ENCODE data around the gene ZNF813. TPM values are rescaled to one million over a fixed set of nuclear protein-coding genes. Genes with fewer than 3 reads are reported as not detected.

ZNF813 gene
- total RNA-seq, 2 experiments from 2014 or later, result 4.5 to 5.6 TPM

DNA sequence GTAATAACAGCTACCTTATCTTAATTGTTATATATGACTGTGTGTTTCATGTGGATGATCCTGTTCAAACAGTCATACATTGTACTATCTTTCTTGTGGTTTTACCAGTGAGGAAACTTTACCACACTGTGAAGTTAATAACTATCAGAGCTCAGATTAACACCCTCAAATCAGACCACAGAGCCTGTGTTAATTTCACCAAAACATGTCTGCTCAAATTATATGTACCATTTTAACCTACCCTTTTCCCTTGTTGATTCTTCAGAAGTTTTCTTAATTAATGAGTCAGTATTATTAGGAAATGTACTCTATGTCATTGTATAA is 68.7 kb downstream of the ZNF813 start:
- H3K27me3 Mint-ChIP-seq (ENCODE audit: low read depth), result no peaks in the 10 kb centered on the region
- intact Hi-C loops (cut with micrococcal nuclease), result no loop called here
- peak overlapping the region; percentile 30 for H3K27ac Mint-ChIP-seq
- peaks cover 15% of the 10 kb centered on the region for H3K4me1 Mint-ChIP-seq (ENCODE audit: low read depth)
- peaks cover 59% of the 10 kb centered on the region for H3K36me3 Mint-ChIP-seq (ENCODE audit: low read depth)
- CTCF ChIA-PET, result interaction anchor here (0.9 kb wide), 1 partner anchor 15 kb away, joined by 3 read pairs; no protein-coding TSS in a partner anchor
- H3K9me3 Mint-ChIP-seq, result peaks cover 9% of the 10 kb centered on the region
- no peak for DNase-seq
- H3K4me3 Mint-ChIP-seq, result no peak overlapping the region

DNA sequence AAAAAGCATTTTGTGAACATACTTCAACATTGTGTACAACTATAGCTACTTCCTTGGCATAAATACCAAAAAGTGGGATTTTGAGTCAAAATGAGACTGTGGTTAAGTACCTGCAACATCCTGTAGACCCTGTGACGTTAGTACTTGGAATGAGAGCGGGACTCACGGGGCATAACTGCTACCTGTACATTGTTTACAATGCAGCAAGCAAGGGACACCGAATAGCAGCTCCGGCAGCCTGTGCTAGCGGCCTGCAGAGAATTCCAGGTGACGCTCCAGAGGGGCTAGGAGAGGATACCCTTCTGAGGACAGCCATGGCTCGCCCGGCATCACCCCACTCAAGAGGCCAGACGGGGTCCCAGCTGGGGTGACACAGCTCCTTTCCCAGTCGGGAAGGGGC is 69.6 kb downstream of the ZNF813 start:
- Mint-ChIP-seq H3K27ac (peak overlapping the region; percentile 92), H3K4me1 (ENCODE audit: low read depth) (peaks cover 21% of the 10 kb centered on the region), H3K4me3 (peak overlapping the region; percentile 94), H3K36me3 (ENCODE audit: low read depth) (peaks cover 66% of the 10 kb centered on the region), H3K9me3 (peaks cover 8% of the 10 kb centered on the region), H3K27me3 (ENCODE audit: low read depth) (no peaks in the 10 kb centered on the region)
- peak; percentile 34 for DNase-seq
- intact Hi-C loops (cut with micrococcal nuclease), result loop anchor here (1.0 kb wide), 1 partner anchor 17 kb away; no protein-coding TSS in a partner anchor
- CTCF ChIA-PET, result interaction anchor here (1.1 kb wide), 1 partner anchor 18 kb away, joined by 3 read pairs; no protein-coding TSS in a partner anchor

DNA sequence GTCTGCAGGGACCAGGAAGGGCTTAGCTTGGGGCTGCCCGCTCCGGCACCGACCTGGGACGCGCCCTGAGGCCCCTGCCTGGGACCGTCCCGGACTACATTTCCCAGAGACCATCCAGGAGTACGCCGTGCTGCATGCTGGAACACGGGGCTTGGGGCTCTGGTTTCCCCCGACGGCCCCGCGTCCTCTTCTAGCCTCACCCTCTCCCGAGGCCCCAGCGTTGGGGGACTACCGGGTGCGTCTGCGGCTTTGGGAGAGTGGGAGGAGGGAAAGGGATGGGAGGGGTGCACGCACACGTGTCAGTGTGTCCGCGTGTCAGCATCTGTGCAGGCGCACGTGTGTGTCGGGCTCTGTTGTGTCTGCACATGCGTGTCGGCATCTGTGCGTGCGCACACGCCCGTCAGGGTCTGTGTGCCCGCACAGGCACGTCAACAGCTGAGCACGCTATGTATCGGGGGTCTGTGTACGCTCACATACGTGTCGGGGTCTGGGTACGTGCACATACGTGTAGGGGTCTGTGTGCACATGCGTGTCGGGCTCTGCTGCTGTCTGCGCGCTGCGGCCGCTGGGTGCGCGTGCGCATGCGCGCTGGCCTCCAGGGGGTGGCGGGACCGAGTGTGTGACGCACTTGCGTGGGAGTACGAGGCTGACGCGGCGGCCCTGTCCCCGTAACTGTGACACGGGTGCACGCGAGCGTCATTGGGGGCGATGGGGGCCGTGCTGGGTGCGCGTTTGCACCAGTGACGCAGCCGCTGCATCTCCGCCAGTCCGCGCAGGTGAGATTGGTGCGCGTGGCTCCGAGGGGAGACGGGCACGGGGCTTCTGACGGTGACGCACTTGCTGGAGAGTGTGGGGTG is 70.2 kb downstream of the ZNF813 start, which contains the start of gene ZNF331:
ZNF331 (plus strand) TSS at position 625 of the 857 bp plus-strand sequence. CDS start 31,232 bp downstream, outside the sequence.
- H3K27ac Mint-ChIP-seq, result peak within 1 kb of the TSS; percentile 92
- peak; percentile 88 for DNase-seq
- H3K27me3 Mint-ChIP-seq (ENCODE audit: low read depth), result no peaks in the 10 kb centered on the region
- peaks cover 22% of the 10 kb centered on the region for H3K4me1 Mint-ChIP-seq (ENCODE audit: low read depth)
- CTCF ChIA-PET, result interaction anchor here (1.1 kb wide), 1 partner anchor 18 kb away, joined by 3 read pairs; no protein-coding TSS in a partner anchor
- intact Hi-C loops (cut with micrococcal nuclease), result loop anchor here (1.0 kb wide), 3 partner anchors 17 to 70 kb away; partner anchors contain the start of gene ZNF813
- H3K36me3 Mint-ChIP-seq (ENCODE audit: low read depth), result peaks cover 66% of the 10 kb centered on the region
- peaks cover 7% of the 10 kb centered on the region for H3K9me3 Mint-ChIP-seq
- H3K4me3 Mint-ChIP-seq, result peak within 1 kb of the TSS; percentile 94

DNA sequence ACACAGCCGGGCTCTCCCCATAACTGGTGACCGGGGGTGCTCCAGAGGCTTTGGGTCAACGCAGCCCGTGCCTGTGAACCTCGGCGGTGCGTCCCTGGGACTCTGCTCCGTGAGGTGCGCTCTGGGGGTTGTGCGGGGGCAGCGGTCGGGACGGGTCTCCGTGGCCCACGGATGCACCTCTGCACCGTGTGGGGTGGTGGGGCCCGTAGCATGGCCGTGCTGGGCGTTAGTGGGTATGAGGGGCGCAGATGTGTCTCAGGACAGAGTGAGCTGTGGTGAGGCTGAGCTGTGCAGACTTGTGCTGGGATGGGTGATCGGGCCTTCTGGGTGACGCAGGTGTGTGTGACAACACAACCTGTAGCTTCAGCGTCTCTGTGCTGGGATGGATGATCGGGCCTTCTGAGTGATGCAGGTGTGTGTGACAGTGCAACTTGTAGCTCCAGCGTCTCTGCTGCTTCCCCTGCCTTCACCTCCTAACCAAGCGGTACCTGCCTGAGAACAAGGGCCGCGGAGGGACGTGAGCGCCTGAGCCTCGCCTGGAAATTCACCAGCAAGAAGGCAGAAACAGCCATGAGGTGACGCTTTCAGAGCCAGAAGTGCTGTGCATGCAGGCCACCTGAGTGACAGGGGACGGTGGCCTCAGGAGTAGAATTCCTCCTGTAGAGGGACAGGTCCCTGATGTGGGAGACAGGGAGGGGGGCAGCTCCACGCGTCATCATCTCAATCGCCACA is 71.0 kb downstream of the ZNF813 start:
- Mint-ChIP-seq H3K27me3 (ENCODE audit: low read depth) (no peaks in the 10 kb centered on the region), H3K27ac (peak overlapping the region; percentile 92), H3K9me3 (peaks cover 7% of the 10 kb centered on the region), H3K4me1 (ENCODE audit: low read depth) (peaks cover 22% of the 10 kb centered on the region), H3K36me3 (ENCODE audit: low read depth) (peaks cover 67% of the 10 kb centered on the region), H3K4me3 (peak overlapping the region; percentile 94)
- DNase-seq, result peak; percentile 37
- intact Hi-C loops (cut with micrococcal nuclease), result loop anchor here (1.0 kb wide), 2 partner anchors 16 to 71 kb away; partner anchors contain the start of gene ZNF813
- CTCF ChIA-PET, result no interaction called here

DNA sequence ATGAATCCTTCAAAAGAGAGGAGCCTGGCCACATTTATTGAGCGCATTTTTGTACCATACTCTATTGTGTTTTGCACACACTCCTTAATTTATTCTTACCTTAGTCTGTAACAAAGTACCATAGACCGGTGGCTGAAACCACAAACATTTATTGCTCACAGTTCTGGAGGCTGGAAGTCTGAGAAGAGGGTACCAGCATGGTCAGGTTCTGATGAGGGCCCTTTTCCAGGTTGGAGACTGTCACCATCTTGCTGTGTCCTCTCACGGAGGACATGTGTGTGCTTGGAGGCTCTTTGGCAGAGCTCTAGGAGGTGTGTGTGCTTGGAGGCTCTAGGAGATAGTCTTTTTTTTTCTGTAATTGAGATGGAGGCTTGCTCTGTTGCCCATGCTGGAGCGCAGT is 72.6 kb downstream of the ZNF813 start:
- Mint-ChIP-seq H3K4me3 (no peak overlapping the region), H3K9me3 (peaks cover 7% of the 10 kb centered on the region), H3K4me1 (ENCODE audit: low read depth) (peaks cover 24% of the 10 kb centered on the region), H3K27ac (no peak overlapping the region), H3K27me3 (ENCODE audit: low read depth) (no peaks in the 10 kb centered on the region), H3K36me3 (ENCODE audit: low read depth) (peaks cover 68% of the 10 kb centered on the region)
- intact Hi-C loops (cut with micrococcal nuclease), result no loop called here
- CTCF ChIA-PET, result no interaction called here
- no peak for DNase-seq

DNA sequence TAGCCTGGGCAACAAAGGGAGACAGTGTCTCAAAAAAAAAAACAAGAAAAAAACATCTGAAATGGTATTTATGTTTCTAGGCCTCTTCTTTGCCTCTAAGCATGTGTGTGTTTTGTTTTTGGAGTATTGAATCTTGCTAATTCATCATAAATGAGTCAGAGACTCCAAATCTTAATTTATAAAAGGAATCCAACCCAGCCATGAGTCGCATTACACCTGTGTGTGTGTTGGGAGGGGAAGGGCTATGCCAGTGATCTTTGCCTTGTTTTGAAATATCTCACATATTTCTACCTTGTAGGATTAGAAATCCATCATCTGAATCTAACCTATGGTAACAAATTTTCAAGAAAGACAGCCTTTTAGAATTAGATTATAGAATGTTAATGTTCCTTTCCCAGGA is 74.4 kb downstream of the ZNF813 start:
- CTCF ChIA-PET, result no interaction called here
- peak; percentile 14 for DNase-seq
- Mint-ChIP-seq H3K36me3 (ENCODE audit: low read depth) (peaks cover 65% of the 10 kb centered on the region), H3K4me1 (ENCODE audit: low read depth) (peaks cover 30% of the 10 kb centered on the region), H3K4me3 (no peak overlapping the region), H3K9me3 (peaks cover 8% of the 10 kb centered on the region), H3K27me3 (ENCODE audit: low read depth) (no peaks in the 10 kb centered on the region), H3K27ac (peak overlapping the region; percentile 56)
- intact Hi-C loops (cut with micrococcal nuclease), result no loop called here

DNA sequence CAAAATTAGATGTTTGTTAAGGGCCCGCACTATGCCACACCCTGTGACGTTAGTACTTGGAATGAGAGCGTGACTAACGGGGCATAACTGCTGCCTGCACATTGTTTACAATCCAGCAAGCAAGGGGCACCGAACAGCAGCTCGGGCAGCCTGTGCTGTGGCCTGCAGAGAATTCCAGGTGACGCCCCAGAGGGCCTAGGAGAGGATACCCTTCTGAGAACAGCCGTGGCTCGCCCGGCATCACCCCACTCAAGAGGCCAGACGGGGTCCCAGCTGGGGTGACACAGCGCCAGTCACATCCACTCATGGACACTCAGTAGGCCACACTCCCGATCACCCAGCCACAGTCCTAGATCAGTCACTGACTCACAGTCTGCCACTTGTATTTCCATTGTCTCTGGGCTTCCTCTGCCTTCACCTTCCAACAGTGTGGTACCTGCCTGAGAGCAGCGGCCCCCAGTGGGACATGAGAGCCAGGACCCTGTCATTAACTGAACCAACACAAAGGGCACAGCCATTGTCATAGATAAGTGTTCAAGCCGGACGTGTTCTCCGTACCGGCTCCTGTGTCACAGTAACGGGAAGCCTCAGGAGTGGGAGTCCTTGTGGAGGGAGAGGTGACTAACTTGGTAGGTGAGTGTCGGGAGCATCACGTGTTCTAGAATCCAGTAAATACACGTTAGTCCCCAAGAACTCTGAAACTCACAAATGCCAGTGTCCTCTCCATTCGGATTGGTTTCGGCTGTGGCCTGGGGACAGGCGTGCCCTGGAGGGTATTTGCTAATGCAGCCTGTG is 77.9 kb downstream of the ZNF813 start:
- H3K4me3 Mint-ChIP-seq, result no peak overlapping the region
- H3K4me1 Mint-ChIP-seq (ENCODE audit: low read depth), result peaks cover 29% of the 10 kb centered on the region
- H3K27me3 Mint-ChIP-seq (ENCODE audit: low read depth), result no peaks in the 10 kb centered on the region
- CTCF ChIA-PET, result no interaction called here
- H3K36me3 Mint-ChIP-seq (ENCODE audit: low read depth), result peaks cover 58% of the 10 kb centered on the region
- H3K9me3 Mint-ChIP-seq, result peaks cover 6% of the 10 kb centered on the region
- intact Hi-C loops (cut with micrococcal nuclease), result no loop called here
- no peak for DNase-seq
- no peak overlapping the region for H3K27ac Mint-ChIP-seq

Other genes with a start within 250 kb of the ZNF813 start
- 1 to 10 TPM; 4.0 to 5.4 TPM for gene ZNF677, start 212.9 kb upstream of the ZNF813 start, total RNA-seq
- gene VN1R2, start 209.4 kb upstream of the ZNF813 start, total RNA-seq, result not detected
- gene VN1R4, start 200.0 kb upstream of the ZNF813 start, total RNA-seq, result not detected
- 1 to 10 TPM; 4.3 to 4.5 TPM for gene ZNF845, start 134.0 kb upstream of the ZNF813 start, total RNA-seq
- 10 to 100 TPM; 16.2 to 17.4 TPM for gene ZNF525, start 102.0 kb upstream of the ZNF813 start, total RNA-seq
- 1 to 10 TPM; 7.9 to 8.0 TPM for gene ZNF765, start 72.6 kb upstream of the ZNF813 start, total RNA-seq
- 10 to 100 TPM in 1 of 2 experiments, 1 to 10 TPM in 1; 8.7 to 10.0 TPM for gene ZNF761, start 35.7 kb upstream of the ZNF813 start, total RNA-seq
- gene ZNF331, start 70.4 kb downstream of the ZNF813 start, total RNA-seq, result 10 to 100 TPM; 35.5 to 36.9 TPM
- not detected for gene DPRX, start 164.3 kb downstream of the ZNF813 start, total RNA-seq